PFSK-1 (cell line): ENCODE data around the gene CYYR1.

Source experiments
- POLR2AphosphoS5 ChIP-seq: IDR thresholded peaks from 2 replicates; pipeline ENCODE4 v1.6.1; 2012; ENCODE audit warnings: low read depth, mild to moderate bottlenecking, control low read depth, low read length, moderate library complexity
- REST ChIP-seq, 2 experiments: IDR thresholded peaks; 2 replicates each; pipeline versions ENCODE4 v1.6.1 to v1.8.0; 2011 to 2012; ENCODE audit warnings: low read depth in 2 of 2, low read length in 2 of 2, control low read depth in 1 of 2, inconsistent platforms in 1 of 2, mild to moderate bottlenecking in 1 of 2, moderate library complexity in 1 of 2; ENCODE audit not compliant: insufficient read depth in 1 of 2
- SIN3A ChIP-seq: IDR thresholded peaks from 2 replicates; pipeline ENCODE4 v1.6.1; 2012; ENCODE audit warnings: mild to moderate bottlenecking, low read length, moderate library complexity, borderline replicate concordance; ENCODE audit not compliant: insufficient read depth
- TAF1 ChIP-seq: IDR thresholded peaks from 2 replicates; pipeline ENCODE4 v1.6.1; 2012; ENCODE audit warnings: low read length, control low read depth, borderline replicate concordance; ENCODE audit not compliant: insufficient read depth

- TF ChIP-seq POLR2AphosphoS5 (no peak), REST (IDR thresholded peaks at IDR 0.05; ENCODE audit: insufficient read depth in 1 of 2, low read depth in 2 of 2, low read length in 2 of 2) (no peak), SIN3A (no peak), TAF1 (no peak)
These were observed 20.7 kb upstream of the CYYR1 start for GRCh38 chr21:26593800-26594199.
